GM21737 (cell line): ENCODE results near the gene LGALS7B.
"Not testable (repeated sequence)": the region's sequence is repeated elsewhere in the genome, so short reads cannot be mapped to it uniquely, and the experiment has no call there.

Experiments used
- ATAC-seq: cut with Tn5 transposase; IDR thresholded peaks from one replicate; pipeline ENCODE4 v1.9.1; 2021; ENCODE audit warnings: mild to moderate bottlenecking, moderate library complexity; ENCODE audit not compliant: unreplicated experiment

The LGALS7B gene

GRCh38 chr19:38817081-38817480 is 28.1 kb downstream of the LGALS7B start:
- no peak for ATAC-seq

GRCh38 chr19:38819231-38819920 is 30.4 kb downstream of the LGALS7B start:
- ATAC-seq: no peak

DNA sequence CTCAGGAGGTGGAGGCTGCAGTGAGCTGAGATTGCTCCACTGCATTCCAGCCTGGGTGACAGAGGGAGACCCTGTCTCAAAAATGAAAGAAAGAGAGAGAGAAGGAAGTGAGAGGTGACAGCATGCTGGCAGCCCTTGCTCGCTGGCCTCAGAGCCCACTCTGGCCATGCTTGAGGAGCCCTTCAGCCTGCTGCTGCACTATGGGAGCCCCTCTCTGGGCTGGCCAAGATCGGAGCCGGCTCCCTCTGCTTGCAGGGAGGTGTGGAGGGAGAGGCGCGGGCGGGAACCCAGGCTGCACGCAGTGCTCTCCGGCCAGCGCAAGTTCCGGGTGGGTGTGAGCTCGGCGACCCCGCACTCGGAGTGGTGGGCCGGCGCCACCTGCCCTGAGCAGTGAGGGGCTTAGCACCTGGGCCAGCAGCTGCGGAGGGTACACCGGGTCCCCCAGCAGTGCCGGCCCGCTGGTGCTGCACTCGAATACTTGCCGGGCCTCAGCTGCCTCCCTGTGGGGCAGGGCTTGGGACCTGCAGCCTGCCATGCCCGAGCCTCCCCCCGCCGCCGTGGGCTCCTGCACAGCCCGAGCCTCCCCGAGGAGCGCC is 32.3 kb downstream of the LGALS7B start:
- ATAC-seq: not testable (repeated sequence)

- ATAC-seq: not testable (repeated sequence)
Measured at GRCh38 chr19:38825936-38826335, 36.9 kb downstream of the LGALS7B start.

- ATAC-seq: no peak
Measured at GRCh38 chr19:38826856-38827551, 38.0 kb downstream of the LGALS7B start.

- ATAC-seq: not testable (repeated sequence)
Measured at GRCh38 chr19:38829203-38829602, 40.2 kb downstream of the LGALS7B start.

DNA sequence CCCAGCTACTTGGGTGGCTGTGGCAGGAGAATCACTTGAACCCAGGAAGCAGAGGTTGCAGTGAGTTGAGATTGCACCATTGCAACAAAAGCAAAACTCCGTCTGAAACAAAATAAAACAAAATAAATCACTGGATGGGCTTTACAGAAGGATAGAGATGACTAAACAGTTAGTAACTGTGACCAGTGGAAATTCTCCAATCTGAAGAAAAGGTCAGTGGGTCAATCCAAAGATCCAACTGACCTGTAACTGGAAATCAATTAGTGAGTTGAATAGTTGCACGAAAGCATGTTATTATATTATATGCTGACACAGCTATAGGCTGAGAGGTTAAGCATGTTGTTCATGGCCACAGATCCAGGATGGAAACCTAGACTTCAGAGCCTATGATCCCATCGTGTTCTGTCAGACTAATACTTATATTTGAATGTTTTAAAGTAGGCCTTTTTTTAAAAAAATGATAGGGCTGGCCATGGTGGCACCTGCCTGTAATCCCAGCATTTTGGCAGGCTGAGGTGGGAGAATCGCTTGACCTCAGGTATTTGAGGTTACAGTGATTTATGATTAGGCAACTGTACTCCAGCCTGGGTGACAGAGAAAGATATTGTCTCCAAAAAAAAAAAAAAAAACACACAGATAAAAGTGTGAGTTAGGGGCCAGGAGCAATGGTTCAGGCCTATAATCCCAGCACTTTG is 41.2 kb downstream of the LGALS7B start:
- no peak for ATAC-seq

- peak; percentile 42 for ATAC-seq
Measured at GRCh38 chr19:38831142-38831605, 42.2 kb downstream of the LGALS7B start.

GRCh38 chr19:38833092-38833425 is 44.1 kb downstream of the LGALS7B start:
- no peak for ATAC-seq

- no peak for ATAC-seq
Measured at GRCh38 chr19:38834104-38834490, 45.1 kb downstream of the LGALS7B start.

GRCh38 chr19:38834590-38834989 is 45.6 kb downstream of the LGALS7B start:
- ATAC-seq: no peak

GRCh38 chr19:38836159-38836982 is 47.4 kb downstream of the LGALS7B start:
- no peak for ATAC-seq

- ATAC-seq: no peak
Measured at GRCh38 chr19:38836983-38837626, 48.1 kb downstream of the LGALS7B start.

DNA sequence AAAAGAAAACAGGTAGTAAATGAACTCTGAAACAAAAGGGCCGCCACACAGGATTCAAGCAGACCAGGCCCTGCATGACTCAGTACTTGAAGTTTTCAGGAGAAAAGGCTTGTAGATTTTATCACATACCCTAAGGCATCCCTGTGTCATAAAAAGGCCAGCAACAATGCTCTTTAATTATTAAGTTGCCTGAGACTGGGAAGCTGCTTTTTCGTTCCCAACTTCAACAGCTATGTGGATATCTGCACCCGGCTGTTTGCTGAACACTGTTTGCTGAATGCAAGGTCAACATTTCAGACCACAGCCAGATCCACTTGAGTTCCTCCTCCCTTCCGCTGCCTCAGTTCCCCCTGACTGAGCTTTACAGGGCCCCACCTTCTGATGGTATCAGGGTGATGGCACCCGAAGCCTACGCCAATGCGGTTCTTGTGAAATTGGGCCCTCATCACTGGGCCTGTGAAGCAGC is 48.7 kb downstream of the LGALS7B start:
- no peak for ATAC-seq

GRCh38 chr19:38838208-38838985 is 49.4 kb downstream of the LGALS7B start:
- no peak for ATAC-seq

DNA sequence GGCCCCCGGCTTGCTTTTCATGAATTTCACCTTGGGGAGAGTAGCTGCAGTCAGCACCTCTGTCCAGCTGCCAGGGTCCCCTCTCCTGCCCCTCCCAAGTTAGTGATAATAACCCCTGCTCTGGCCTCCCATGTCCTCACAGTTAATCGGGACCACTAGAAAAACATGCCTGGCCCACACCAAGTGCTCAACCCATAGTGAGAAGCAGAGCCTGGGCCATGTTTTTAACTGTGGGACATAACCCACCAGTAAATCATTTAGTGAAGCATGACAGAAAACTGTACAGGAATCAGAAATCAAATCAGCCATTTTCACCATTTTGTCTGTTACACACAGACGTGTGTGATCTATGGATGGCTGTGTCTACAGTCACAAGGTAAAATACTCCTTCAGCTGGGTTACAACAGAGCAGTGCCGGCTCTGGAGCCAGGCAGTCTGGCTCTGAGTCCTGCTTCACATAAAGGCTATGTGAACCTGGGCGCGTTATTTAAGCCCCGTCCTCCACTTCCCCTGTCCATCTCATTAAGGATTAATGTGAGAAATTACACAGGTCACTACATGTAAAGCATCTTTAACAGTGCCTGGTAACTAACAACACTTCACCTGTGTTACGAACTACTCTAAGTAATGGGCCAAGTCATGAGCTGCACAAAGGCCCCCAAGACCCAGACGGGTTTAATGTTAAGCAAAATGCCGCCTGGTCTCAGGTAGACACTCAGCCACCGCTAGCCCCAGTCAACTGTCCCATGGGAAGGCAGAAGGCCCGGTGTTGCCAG is 50.2 kb downstream of the LGALS7B start:
- ATAC-seq: no peak

GRCh38 chr19:38839816-38840582 is 51.0 kb downstream of the LGALS7B start:
- no peak for ATAC-seq

DNA sequence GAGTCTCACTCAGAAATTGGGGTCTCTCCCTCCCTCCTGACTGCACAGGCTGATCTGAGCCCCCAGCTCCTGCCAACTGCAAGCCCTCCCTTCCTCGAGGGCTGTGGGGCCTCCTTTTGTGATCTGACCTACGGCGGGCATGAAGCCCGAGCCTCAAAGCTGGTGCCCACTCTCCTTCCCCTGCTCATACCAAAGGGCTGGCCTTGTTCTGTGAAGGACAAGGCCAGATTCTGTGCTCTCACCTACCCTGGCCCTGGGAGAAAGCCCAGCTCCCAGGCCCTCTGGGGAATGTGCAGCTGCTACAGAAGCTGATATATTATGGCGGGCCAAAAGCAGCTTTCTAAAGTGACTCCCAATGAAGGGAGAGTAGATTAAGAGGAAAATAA is 51.6 kb downstream of the LGALS7B start:
- ATAC-seq: no peak
